ENCODE data around the gene BID.
A peak's percentile ranks its signal among the peaks of the same experiment; 100 is the strongest.

BID gene

DNA sequence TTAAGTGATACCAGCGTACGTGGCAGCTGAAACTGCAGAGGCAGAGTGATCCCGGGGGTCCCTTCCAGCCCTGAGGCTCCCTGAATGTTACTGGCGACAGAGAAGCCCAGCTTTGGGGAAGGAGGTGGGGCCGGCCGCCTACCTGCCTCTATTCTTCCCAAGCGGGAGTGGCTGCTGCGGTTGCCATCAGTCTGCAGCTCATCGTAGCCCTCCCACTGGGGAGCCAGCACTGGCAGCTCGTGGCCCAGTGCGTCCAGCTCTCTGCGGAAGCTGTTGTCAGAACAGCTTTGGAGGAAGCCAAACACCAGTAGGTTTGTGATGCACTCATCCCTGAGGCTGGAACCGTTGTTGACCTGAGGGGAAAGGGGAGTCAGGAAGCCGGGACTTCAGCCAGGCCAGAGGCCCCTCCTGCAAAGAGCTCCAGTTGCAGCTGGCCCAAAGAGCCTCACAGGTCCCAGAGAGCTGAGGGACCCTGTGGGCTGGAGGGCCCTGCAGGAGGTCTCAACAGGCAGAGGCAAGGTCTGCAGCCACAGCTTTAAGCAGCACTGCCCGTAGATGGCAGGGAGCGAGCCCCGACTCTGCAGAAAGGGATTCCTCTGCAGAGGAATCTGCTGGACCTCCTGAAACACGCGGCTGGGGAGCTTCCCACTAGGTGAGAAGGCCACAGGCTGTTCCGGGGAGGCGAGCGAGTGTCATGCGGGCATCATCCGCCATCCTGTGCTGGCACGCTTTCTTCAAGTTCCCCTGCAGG is 30.4 kb downstream of the BID start:
- peaks cover 60% of the 10 kb centered on the region for H3K79me2 ChIP-seq (ENCODE audit: insufficient read depth, low read length)
- no peak overlapping the region for H3K4me2 ChIP-seq (ENCODE audit: insufficient read depth, low read length)
- H3K36me3 ChIP-seq (ENCODE audit: insufficient read depth, low read length): peaks cover 52% of the 10 kb centered on the region
- no peak overlapping the region for H3K9ac ChIP-seq (ENCODE audit: low read depth, low read length)
- no peak for TF ChIP-seq EZH2 (IDR thresholded peaks at IDR 0.05; ENCODE audit: borderline replicate concordance, low read depth, low read length, severe bottlenecking)
- TF ChIP-seq, protein P1, sequence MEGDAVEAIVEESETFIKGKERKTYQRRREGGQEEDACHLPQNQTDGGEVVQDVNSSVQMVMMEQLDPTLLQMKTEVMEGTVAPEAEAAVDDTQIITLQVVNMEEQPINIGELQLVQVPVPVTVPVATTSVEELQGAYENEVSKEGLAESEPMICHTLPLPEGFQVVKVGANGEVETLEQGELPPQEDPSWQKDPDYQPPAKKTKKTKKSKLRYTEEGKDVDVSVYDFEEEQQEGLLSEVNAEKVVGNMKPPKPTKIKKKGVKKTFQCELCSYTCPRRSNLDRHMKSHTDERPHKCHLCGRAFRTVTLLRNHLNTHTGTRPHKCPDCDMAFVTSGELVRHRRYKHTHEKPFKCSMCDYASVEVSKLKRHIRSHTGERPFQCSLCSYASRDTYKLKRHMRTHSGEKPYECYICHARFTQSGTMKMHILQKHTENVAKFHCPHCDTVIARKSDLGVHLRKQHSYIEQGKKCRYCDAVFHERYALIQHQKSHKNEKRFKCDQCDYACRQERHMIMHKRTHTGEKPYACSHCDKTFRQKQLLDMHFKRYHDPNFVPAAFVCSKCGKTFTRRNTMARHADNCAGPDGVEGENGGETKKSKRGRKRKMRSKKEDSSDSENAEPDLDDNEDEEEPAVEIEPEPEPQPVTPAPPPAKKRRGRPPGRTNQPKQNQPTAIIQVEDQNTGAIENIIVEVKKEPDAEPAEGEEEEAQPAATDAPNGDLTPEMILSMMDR (IDR thresholded peaks at IDR 0.05; ENCODE audit: borderline replicate concordance, extremely low read depth, low read length, poor library complexity, severe bottlenecking): no peak
- H2AFZ ChIP-seq (ENCODE audit: low read depth, low read length): no peak overlapping the region
- no peak overlapping the region for H3K27ac ChIP-seq (ENCODE audit: low read length)
- H4K20me1 ChIP-seq (ENCODE audit: insufficient read depth, low read length): peaks cover 57% of the 10 kb centered on the region
- H3K9me3 ChIP-seq (ENCODE audit: insufficient read depth, low read length, severe bottlenecking): no peaks in the 10 kb centered on the region
- no peaks in the 10 kb centered on the region for H3K4me1 ChIP-seq (ENCODE audit: insufficient read depth, low read length)
- ATAC-seq (ENCODE audit: insufficient read depth, low read depth): no peak
- H3K27me3 ChIP-seq (ENCODE audit: insufficient read depth, low read length, poor library complexity): no peaks in the 10 kb centered on the region
- no peak for DNase-seq
- H3K4me3 ChIP-seq (ENCODE audit: low read depth in 1 of 2, low read length in 2 of 2): no peak overlapping the region

DNA sequence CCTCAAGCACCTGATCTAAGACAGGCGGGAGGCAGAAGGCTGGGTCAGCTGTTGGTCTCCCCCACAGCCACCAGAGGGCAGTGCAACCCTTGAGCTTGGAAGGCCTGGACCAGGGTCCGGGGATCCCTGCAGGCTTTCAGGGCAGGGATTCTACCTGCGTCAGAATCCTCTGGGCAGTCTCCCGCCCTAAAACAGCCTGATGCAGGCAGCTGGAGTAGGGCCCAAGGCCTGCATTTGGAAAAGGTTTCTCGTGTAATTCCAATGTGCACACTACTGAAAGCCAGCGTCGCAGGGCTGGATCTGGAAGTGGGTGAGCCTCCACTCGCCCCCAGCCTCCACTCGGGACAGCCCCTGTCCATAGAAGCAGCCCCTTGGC is 31.8 kb downstream of the BID start:
- Histone ChIP-seq H2AFZ (ENCODE audit: low read depth, low read length) (no peak overlapping the region), H3K27me3 (ENCODE audit: insufficient read depth, low read length, poor library complexity) (no peaks in the 10 kb centered on the region), H4K20me1 (ENCODE audit: insufficient read depth, low read length) (peaks cover 58% of the 10 kb centered on the region), H3K4me2 (ENCODE audit: insufficient read depth, low read length) (no peak overlapping the region), H3K79me2 (ENCODE audit: insufficient read depth, low read length) (peaks cover 55% of the 10 kb centered on the region), H3K4me3 (ENCODE audit: low read depth in 1 of 2, low read length in 2 of 2) (no peak overlapping the region), H3K4me1 (ENCODE audit: insufficient read depth, low read length) (no peaks in the 10 kb centered on the region), H3K9me3 (ENCODE audit: insufficient read depth, low read length, severe bottlenecking) (no peaks in the 10 kb centered on the region), H3K9ac (ENCODE audit: low read depth, low read length) (no peak overlapping the region), H3K36me3 (ENCODE audit: insufficient read depth, low read length) (peaks cover 62% of the 10 kb centered on the region), H3K27ac (ENCODE audit: low read length) (no peak overlapping the region; the same call in 1 of the 2 replicates)
- TF ChIP-seq EZH2 (IDR thresholded peaks at IDR 0.05; ENCODE audit: borderline replicate concordance, low read depth, low read length, severe bottlenecking): no peak
- TF ChIP-seq, protein P1 (IDR thresholded peaks at IDR 0.05; ENCODE audit: borderline replicate concordance, extremely low read depth, low read length, poor library complexity, severe bottlenecking): peak; percentile 83
- DNase-seq (peak; percentile 64), ATAC-seq (ENCODE audit: insufficient read depth, low read depth) (peak; percentile 85)

DNA sequence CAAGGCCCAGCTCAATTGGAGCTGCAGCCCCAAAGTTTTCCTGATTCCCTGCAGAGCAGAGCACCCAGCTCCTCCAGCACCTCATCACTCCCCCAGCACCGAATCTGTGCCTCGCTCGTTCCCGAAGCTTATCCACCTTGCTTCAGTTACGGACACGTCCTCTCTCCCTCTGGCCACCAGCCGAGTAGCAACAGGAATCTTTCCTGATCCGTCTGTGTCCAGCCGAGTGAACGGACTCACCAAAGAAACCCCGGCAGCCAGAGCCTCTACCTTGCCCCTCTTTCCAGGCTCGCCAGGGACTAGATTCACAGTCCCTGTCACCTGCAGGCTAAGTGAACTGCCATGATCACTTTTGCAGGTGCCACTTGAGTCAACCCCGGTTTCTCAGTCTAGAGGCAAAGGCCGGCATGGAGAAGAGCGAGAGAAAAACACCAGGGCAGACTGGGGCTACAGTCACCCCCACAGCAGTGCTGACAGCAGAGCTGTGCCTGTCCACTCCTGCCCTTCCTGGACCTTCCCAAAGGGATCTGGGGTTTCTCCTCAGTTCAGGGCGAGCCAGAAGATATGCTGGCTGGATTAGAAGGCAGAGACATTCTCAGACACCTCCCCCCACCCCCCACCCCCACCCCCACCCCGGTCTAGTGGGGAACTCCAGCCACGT is 32.3 kb downstream of the BID start:
- DNase-seq: no peak
- Histone ChIP-seq H3K4me2 (ENCODE audit: insufficient read depth, low read length) (no peak overlapping the region), H3K9me3 (ENCODE audit: insufficient read depth, low read length, severe bottlenecking) (no peaks in the 10 kb centered on the region), H3K4me1 (ENCODE audit: insufficient read depth, low read length) (no peaks in the 10 kb centered on the region), H3K36me3 (ENCODE audit: insufficient read depth, low read length) (peaks cover 67% of the 10 kb centered on the region), H2AFZ (ENCODE audit: low read depth, low read length) (no peak overlapping the region), H3K27me3 (ENCODE audit: insufficient read depth, low read length, poor library complexity) (no peaks in the 10 kb centered on the region), H3K9ac (ENCODE audit: low read depth, low read length) (no peak overlapping the region), H3K4me3 (ENCODE audit: low read depth in 1 of 2, low read length in 2 of 2) (no peak overlapping the region), H3K27ac (ENCODE audit: low read length) (no peak overlapping the region), H4K20me1 (ENCODE audit: insufficient read depth, low read length) (peaks cover 57% of the 10 kb centered on the region), H3K79me2 (ENCODE audit: insufficient read depth, low read length) (peaks cover 53% of the 10 kb centered on the region)
- ATAC-seq (ENCODE audit: insufficient read depth, low read depth): peak; percentile 17; the same call in 1 of the 3 replicates
- TF ChIP-seq EZH2 (IDR thresholded peaks at IDR 0.05; ENCODE audit: borderline replicate concordance, low read depth, low read length, severe bottlenecking): no peak
- TF ChIP-seq, protein P1 (IDR thresholded peaks at IDR 0.05; ENCODE audit: borderline replicate concordance, extremely low read depth, low read length, poor library complexity, severe bottlenecking): no peak
